NT2/D1 (cell line): ENCODE data around the gene IDH2.
A peak's percentile ranks its signal among the peaks of the same experiment; 100 is the strongest.

Source experiments
- DNase-seq: peaks from one replicate; pipeline ENCODE4 v3.0.0-alpha.2; 2011; ENCODE audit warnings: low read depth, low spot score
- H3K27me3 ChIP-seq: 2 replicates; pipeline ENCODE4 v1.6.0; 2011; ENCODE audit warnings: mild to moderate bottlenecking; ENCODE audit not compliant: insufficient read length, insufficient read depth
- H3K36me3 ChIP-seq: 2 replicates; pipeline ENCODE4 v1.6.1; 2011; ENCODE audit warnings: mild to moderate bottlenecking, low read length, mixed read lengths; ENCODE audit not compliant: insufficient read depth, insufficient read length
- H3K4me1 ChIP-seq: 2 replicates; pipeline ENCODE4 v1.5.1; 2011; ENCODE audit not compliant: insufficient read depth, insufficient read length
- H3K4me3 ChIP-seq: 2 replicates; pipeline ENCODE4 v1.5.1; 2011; ENCODE audit warnings: low read depth; ENCODE audit not compliant: insufficient read length
- H3K9ac ChIP-seq: 2 replicates; pipeline ENCODE4 v1.6.0; 2011; ENCODE audit warnings: low read depth; ENCODE audit not compliant: insufficient read length
- H3K9me3 ChIP-seq: 2 replicates; pipeline ENCODE4 v1.5.1; 2011; ENCODE audit warnings: mild to moderate bottlenecking, low read length; ENCODE audit not compliant: insufficient read depth
- SUZ12 ChIP-seq: IDR thresholded peaks from 2 replicates; pipeline ENCODE4 v1.6.1; 2011; ENCODE audit not compliant: insufficient read length, insufficient read depth; ENCODE audit errors: extremely low read depth
- YY1 ChIP-seq: IDR thresholded peaks from 2 replicates; pipeline ENCODE4 v1.6.1; 2011; ENCODE audit not compliant: insufficient read length, insufficient read depth
- ZNF274 ChIP-seq: IDR thresholded peaks from 2 replicates; pipeline ENCODE4 v1.6.1; 2011; ENCODE audit warnings: mild to moderate bottlenecking, low read depth, low read length

IDH2 gene

DNA sequence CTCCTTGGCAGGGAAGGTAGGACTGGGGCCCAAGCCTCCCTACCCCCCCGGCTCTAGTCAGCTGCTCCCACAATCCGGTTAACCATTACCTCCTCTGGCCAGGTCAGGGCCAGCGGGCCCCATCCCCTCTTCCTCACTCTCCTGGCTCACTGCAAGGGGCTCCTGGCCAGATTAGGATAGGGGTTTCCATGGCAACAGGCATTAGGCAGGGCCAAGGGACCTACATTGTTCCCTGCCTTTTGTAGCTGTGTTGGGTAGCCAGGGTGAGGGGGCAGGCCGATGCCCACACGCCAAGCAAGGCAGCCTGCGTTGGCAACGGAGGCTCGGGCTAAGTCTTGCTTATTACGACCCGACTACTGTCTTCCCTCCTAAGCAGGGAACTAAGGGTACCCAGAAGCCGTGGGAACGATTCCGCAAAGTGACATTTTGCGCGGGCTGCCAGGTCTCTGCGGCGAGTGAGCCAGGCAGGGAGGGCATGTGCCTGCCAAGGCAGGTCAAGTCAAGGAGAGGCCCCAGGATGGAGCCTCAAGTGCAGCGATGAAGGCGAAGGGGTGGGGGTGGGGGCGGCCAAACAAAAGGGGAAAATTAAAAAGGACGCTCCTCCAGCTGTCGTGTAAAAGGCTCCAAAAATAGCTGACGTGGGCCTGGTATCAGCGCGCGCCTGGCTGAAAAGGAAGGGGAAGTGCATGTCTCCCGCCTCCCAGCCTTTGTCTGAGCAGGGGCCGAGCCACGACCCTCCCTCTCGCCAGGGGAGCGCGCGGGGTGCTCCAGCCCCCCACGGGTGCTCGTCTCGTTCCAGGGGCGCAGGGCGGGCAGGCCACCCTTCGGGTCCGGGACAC is 919 bp downstream of the IDH2 start:
- H3K36me3 ChIP-seq: peaks cover 3% of the 10 kb centered on the region
- no peak for TF ChIP-seq YY1
- TF ChIP-seq SUZ12: no peak
- TF ChIP-seq ZNF274: no peak
- peaks cover 19% of the 10 kb centered on the region for H3K27me3 ChIP-seq
- peak overlapping the region; percentile 88 for H3K4me3 ChIP-seq
- H3K4me1 ChIP-seq: peaks cover 15% of the 10 kb centered on the region
- peak overlapping the region; percentile 96 for H3K9ac ChIP-seq
- H3K9me3 ChIP-seq: no peaks in the 10 kb centered on the region
- DNase-seq: no peak

DNA sequence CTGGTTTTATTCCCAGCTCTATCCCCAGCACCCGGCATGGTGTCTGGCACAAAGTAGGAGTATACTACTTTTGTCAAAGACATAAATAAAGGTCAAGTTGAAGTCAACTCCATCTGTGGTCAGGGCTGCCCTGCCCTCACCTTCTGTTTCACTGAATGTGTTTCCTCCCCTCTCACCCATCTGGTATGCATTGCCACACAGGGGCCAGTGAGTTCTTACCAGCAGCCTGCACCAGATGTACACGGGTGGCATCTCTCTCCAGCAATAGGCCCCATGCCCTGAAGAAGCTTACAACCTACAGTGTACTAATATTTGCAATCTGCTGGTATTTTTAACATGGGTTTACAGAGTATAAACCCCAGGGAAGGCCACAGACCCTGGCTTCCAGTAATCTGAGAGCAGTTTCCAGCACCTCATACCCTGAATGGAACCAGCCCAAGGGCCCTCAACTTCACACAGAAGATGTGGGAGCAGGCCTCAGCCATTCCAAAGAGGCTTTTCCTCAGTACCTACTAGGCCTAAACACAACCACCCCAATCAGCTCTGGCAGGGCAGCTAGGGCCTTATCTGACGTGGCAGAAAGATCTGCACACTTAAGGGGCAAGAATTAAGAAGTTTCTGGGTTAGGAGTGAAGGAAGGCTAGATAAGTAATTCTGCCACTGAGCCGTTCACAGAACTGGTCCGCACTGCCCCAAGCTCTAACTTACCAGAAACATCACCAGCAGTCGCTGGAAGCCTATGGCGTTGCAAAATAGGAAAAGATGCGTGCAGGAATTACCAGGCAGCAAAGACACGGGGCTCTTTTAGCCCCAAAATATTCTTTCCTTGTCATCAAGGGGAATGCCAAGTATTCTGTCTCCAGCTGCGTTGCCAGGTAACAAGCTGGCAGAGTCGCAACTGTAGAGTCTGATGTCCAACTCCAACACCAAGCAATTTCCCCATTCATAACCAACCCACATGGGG is 2.1 kb downstream of the IDH2 start:
- TF ChIP-seq YY1 (no peak), SUZ12 (no peak), ZNF274 (no peak)
- Histone ChIP-seq H3K4me3 (no peak overlapping the region), H3K4me1 (peaks cover 14% of the 10 kb centered on the region), H3K36me3 (peaks cover 3% of the 10 kb centered on the region), H3K9ac (no peak overlapping the region), H3K27me3 (peaks cover 19% of the 10 kb centered on the region), H3K9me3 (no peaks in the 10 kb centered on the region)
- DNase-seq: no peak

DNA sequence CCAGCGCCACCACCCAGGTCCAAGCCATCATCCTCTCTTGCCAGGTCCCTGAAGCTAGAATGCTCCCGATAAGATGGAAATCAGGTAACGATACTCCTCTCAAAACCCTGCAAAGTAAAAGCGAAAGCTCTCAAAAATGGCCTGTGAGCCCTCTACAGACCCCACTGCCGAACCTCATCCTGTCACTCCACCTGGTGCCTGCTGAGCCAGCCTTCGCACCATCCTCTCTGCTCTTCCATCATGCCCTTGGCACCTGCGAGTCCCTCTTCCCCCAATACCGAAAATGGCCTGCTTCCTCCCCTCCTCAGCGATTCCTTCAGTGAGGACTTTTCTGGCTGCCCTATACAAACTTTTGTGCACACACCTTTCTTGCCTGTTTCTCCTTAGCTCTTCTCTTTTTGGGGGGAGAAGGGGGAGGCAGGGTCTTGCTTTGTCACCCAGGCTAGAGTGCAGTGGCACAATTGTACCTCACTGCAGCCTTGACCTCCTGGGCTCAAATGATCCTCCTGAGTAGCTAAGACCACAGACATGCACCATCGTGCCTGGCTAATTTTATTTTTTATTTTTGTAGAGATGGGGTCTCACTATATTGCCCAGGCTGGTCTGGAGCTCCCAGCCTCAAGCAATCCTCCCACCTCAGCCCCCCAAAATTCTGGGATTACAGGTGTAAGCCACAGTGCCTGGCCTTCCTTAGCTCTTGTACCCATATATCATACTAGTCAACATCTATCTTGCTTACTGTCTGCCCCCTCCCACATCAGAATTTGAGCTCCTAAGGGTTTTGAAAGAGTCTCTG is 3.0 kb downstream of the IDH2 start:
- Histone ChIP-seq H3K4me3 (no peak overlapping the region), H3K9me3 (no peaks in the 10 kb centered on the region), H3K36me3 (peaks cover 3% of the 10 kb centered on the region), H3K4me1 (peaks cover 16% of the 10 kb centered on the region), H3K9ac (no peak overlapping the region), H3K27me3 (peaks cover 15% of the 10 kb centered on the region)
- DNase-seq: no peak
- no peak for TF ChIP-seq SUZ12
- no peak for TF ChIP-seq YY1
- TF ChIP-seq ZNF274: no peak

GRCh38 chr15:90097475-90097874 is 4.8 kb downstream of the IDH2 start:
- Histone ChIP-seq H3K9me3 (no peaks in the 10 kb centered on the region), H3K27me3 (peaks cover 5% of the 10 kb centered on the region), H3K9ac (no peak overlapping the region), H3K4me3 (no peak overlapping the region), H3K4me1 (peaks cover 16% of the 10 kb centered on the region), H3K36me3 (peaks cover 3% of the 10 kb centered on the region)
- DNase-seq: no peak
- TF ChIP-seq ZNF274: no peak
- TF ChIP-seq YY1: no peak

DNA sequence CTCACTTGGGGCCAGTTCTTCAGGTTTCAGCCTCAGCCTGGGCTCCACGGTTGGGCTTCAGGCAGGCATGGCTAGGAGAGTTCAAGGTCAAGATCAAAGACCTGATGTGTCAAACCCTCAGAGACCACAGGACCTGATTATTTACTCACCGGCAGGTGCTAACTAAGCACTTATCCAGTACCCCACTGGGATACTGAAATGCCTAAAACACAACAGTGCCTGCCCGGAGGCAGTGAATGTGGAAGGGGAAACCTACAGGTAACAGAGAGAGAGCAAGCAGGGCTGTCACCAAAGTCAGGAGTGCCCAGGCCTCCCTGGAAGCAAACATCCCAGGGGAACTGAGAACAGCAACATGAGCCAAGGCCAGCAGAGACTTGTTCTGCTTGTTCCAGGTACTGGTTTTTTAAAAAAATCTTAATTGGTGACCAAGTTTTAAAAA is 6.7 kb downstream of the IDH2 start:
- Histone ChIP-seq H3K4me1 (peaks cover 10% of the 10 kb centered on the region), H3K9me3 (no peaks in the 10 kb centered on the region), H3K27me3 (peaks cover 5% of the 10 kb centered on the region), H3K36me3 (peaks cover 16% of the 10 kb centered on the region), H3K9ac (no peak overlapping the region), H3K4me3 (no peak overlapping the region)
- no peak for DNase-seq
- TF ChIP-seq SUZ12 (no peak), YY1 (no peak), ZNF274 (no peak)

- TF ChIP-seq YY1 (no peak), SUZ12 (no peak), ZNF274 (no peak)
- peaks cover 5% of the 10 kb centered on the region for H3K4me1 ChIP-seq
- no peak overlapping the region for H3K4me3 ChIP-seq
- peaks cover 49% of the 10 kb centered on the region for H3K36me3 ChIP-seq
- H3K9me3 ChIP-seq: no peaks in the 10 kb centered on the region; the same call in 1 of the 2 replicates
- H3K27me3 ChIP-seq: peaks cover 5% of the 10 kb centered on the region
- H3K9ac ChIP-seq: no peak overlapping the region
- DNase-seq: no peak
Measured at GRCh38 chr15:90091156-90091931, 10.9 kb downstream of the IDH2 start.
